Ishikawa (cell line): Measurements from ENCODE around the gene MACROH2A2.

Source experiments
- CEBPB ChIP-seq: IDR thresholded peaks from 2 replicates; pipeline ENCODE4 v1.6.1; 2012
- CREB1 ChIP-seq: IDR thresholded peaks from 2 replicates; pipeline ENCODE4 v1.6.1; 2012; ENCODE audit warnings: low read depth
- EGR1 ChIP-seq: IDR thresholded peaks from 2 replicates; pipeline ENCODE4 v1.6.1; 2012
- EP300 ChIP-seq: IDR thresholded peaks from 2 replicates; pipeline ENCODE4 v1.6.1; 2012; ENCODE audit warnings: borderline replicate concordance
- FOXM1 ChIP-seq: IDR thresholded peaks from 2 replicates; pipeline ENCODE4 v1.6.1; 2012; ENCODE audit warnings: low read depth, borderline replicate concordance
- NFIC ChIP-seq: IDR thresholded peaks from 2 replicates; pipeline ENCODE4 v1.6.1; 2012
- RAD21 ChIP-seq: IDR thresholded peaks from 2 replicates; pipeline ENCODE4 v1.6.1; 2012; ENCODE audit warnings: low read depth
- TAF1 ChIP-seq: IDR thresholded peaks from 2 replicates; pipeline ENCODE4 v1.6.1; 2012; ENCODE audit warnings: low read depth, mild to moderate bottlenecking
- TCF12 ChIP-seq: IDR thresholded peaks from 2 replicates; pipeline ENCODE4 v1.6.1; 2012; ENCODE audit warnings: low read depth
- TEAD4 ChIP-seq: IDR thresholded peaks from 2 replicates; pipeline ENCODE4 v1.6.1; 2012
- YY1 ChIP-seq: IDR thresholded peaks from 2 replicates; pipeline ENCODE4 v1.6.1; 2012; ENCODE audit warnings: low read depth
- ZBTB7A ChIP-seq: IDR thresholded peaks from 2 replicates; pipeline ENCODE4 v1.6.1; 2012; ENCODE audit warnings: low read depth
- TF ChIP-seq, protein P1 (sequence below): IDR thresholded peaks from 2 replicates; pipeline ENCODE4 v1.6.1; 2012; ENCODE audit warnings: low read depth, mild to moderate bottlenecking
- TF ChIP-seq, protein P2 (sequence below): IDR thresholded peaks from 2 replicates; pipeline ENCODE4 v1.6.1; 2012
- TF ChIP-seq, protein P3 (sequence below): IDR thresholded peaks from 2 replicates; pipeline ENCODE4 v1.6.1; 2012

The MACROH2A2 gene

GRCh38 chr10:70097459-70097858, 44.8 kb downstream of the MACROH2A2 start:
- TF ChIP-seq EP300 = no peak

- no peak for TF ChIP-seq TEAD4
- TF ChIP-seq ZBTB7A = no peak
- TF ChIP-seq, protein P1, sequence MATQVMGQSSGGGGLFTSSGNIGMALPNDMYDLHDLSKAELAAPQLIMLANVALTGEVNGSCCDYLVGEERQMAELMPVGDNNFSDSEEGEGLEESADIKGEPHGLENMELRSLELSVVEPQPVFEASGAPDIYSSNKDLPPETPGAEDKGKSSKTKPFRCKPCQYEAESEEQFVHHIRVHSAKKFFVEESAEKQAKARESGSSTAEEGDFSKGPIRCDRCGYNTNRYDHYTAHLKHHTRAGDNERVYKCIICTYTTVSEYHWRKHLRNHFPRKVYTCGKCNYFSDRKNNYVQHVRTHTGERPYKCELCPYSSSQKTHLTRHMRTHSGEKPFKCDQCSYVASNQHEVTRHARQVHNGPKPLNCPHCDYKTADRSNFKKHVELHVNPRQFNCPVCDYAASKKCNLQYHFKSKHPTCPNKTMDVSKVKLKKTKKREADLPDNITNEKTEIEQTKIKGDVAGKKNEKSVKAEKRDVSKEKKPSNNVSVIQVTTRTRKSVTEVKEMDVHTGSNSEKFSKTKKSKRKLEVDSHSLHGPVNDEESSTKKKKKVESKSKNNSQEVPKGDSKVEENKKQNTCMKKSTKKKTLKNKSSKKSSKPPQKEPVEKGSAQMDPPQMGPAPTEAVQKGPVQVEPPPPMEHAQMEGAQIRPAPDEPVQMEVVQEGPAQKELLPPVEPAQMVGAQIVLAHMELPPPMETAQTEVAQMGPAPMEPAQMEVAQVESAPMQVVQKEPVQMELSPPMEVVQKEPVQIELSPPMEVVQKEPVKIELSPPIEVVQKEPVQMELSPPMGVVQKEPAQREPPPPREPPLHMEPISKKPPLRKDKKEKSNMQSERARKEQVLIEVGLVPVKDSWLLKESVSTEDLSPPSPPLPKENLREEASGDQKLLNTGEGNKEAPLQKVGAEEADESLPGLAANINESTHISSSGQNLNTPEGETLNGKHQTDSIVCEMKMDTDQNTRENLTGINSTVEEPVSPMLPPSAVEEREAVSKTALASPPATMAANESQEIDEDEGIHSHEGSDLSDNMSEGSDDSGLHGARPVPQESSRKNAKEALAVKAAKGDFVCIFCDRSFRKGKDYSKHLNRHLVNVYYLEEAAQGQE = no peak
- TF ChIP-seq, protein P2, sequence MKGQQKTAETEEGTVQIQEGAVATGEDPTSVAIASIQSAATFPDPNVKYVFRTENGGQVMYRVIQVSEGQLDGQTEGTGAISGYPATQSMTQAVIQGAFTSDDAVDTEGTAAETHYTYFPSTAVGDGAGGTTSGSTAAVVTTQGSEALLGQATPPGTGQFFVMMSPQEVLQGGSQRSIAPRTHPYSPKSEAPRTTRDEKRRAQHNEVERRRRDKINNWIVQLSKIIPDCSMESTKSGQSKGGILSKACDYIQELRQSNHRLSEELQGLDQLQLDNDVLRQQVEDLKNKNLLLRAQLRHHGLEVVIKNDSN = no peak
- TF ChIP-seq, protein P3, sequence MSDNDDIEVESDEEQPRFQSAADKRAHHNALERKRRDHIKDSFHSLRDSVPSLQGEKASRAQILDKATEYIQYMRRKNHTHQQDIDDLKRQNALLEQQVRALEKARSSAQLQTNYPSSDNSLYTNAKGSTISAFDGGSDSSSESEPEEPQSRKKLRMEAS = no peak
- no peak for TF ChIP-seq NFIC
- no peak for TF ChIP-seq CREB1
- no peak for TF ChIP-seq EP300
Measured at GRCh38 chr10:70098271-70098670, 45.6 kb downstream of the MACROH2A2 start.

DNA sequence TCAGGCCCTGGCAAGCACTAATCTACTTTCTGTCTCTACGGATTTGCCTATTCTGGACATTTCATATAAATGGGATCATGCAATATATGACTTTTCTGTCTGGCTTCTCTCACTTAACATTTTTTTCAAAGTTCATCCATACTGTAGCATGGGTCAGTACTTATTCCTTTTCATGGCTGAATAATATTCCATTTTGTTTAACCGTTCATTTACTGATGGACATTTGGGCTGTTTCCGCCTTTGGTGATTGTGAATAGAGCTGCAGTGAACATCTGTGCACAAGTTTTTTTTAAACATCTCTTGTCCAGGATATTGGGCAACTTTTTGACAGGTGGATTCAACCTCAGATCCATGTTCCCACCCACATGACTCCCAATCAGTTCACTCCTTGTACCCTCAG, 49.0 kb downstream of the MACROH2A2 start:
- TF ChIP-seq, protein P2 = no peak
- TF ChIP-seq, protein P1 = no peak
- no peak for TF ChIP-seq EGR1
- TF ChIP-seq ZBTB7A = no peak
- TF ChIP-seq CREB1 = no peak
- no peak for TF ChIP-seq EP300
- TF ChIP-seq TCF12 = no peak
- TF ChIP-seq, protein P3 = no peak
- no peak for TF ChIP-seq YY1
- TF ChIP-seq NFIC = no peak
- no peak for TF ChIP-seq CEBPB
- TF ChIP-seq TEAD4 = no peak
- no peak for TF ChIP-seq TAF1
- no peak for TF ChIP-seq FOXM1

GRCh38 chr10:70106958-70107791, 54.5 kb downstream of the MACROH2A2 start:
- TF ChIP-seq NFIC = no peak
- TF ChIP-seq RAD21 = peak; percentile 13; the same call in 1 of the 2 replicates
- no peak for TF ChIP-seq CEBPB

DNA sequence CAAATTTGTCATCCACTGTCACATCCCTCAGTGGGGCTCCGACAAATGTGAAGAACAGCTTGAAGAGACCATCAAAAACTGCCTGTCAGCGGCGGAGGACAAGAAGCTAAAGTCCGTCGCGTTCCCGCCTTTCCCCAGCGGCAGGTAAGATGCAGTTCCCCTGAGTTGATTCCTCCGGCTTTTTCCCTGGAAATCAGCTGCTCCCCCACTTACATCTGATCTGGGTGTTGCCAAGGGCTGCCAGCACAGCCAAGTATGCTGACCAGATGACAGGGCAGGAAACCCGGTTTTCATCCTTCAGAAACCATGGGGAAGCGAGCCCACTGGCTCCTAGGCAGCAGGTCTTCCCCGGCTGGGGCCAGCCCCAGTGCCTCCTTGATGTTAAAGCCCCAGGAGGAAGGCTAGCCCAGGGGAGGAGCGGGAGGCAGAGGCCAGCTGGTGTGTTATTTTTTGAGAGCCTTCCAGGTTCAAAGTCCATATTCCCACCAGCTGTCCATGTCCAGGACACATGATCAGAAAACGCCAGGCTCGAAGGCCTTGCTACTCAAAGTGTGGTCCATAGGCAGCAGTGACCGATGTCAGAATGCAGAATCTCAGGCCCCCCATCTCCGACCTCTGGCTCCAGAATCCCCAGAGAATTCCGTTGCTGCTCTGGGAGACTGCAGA, 56.6 kb downstream of the MACROH2A2 start:
- TF ChIP-seq, protein P3 = no peak
- no peak for TF ChIP-seq TAF1
- TF ChIP-seq NFIC = no peak
- no peak for TF ChIP-seq EGR1
- TF ChIP-seq TEAD4 = no peak
- TF ChIP-seq TCF12 = no peak
- TF ChIP-seq YY1 = no peak
- no peak for TF ChIP-seq CEBPB
- TF ChIP-seq ZBTB7A = no peak
- TF ChIP-seq, protein P1 = no peak
